OCI-LY1 (cell line): ENCODE measurements around the gene RBKS.

Source experiments
- EZH2 ChIP-seq: fragments of 200-600 bp; sonication (generic), shearing (Covaris generic); IDR thresholded peaks from 2 replicates; pipeline ENCODE4 v1.8.0; 2017; ENCODE audit warnings: borderline replicate concordance, mixed run types, mild to moderate bottlenecking, antibody characterized with exemption, low read length, moderate library complexity, mixed read lengths
- TF ChIP-seq, protein P1 (sequence below): fragments of 200-600 bp; sonication (generic), shearing (Covaris generic); IDR thresholded peaks from 2 replicates; pipeline ENCODE4 v1.5.1; 2017; ENCODE audit warnings: mild to moderate bottlenecking, antibody characterized with exemption, low read length, moderate library complexity, mixed read lengths

DNA sequence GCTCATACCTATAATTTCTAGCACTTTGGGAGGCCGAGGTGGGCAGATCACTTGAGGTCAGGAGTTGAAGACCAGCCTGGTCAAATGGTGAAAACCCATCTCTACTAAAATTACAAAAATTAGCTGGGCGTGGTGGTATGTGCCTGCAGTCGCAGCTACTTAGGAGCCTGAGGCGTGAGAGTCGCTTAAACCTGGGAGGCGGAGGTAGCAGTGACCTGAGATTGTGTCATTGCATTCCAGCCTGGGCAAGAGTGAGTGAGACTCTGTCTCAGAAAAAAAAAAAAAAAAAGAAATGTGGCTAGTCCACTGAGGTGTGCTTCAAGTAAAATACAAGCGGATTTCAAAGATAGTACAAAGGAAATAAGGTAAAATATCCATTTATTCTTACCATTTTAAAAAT lies 46.2 kb downstream of the RBKS start:
- TF ChIP-seq, protein P1, sequence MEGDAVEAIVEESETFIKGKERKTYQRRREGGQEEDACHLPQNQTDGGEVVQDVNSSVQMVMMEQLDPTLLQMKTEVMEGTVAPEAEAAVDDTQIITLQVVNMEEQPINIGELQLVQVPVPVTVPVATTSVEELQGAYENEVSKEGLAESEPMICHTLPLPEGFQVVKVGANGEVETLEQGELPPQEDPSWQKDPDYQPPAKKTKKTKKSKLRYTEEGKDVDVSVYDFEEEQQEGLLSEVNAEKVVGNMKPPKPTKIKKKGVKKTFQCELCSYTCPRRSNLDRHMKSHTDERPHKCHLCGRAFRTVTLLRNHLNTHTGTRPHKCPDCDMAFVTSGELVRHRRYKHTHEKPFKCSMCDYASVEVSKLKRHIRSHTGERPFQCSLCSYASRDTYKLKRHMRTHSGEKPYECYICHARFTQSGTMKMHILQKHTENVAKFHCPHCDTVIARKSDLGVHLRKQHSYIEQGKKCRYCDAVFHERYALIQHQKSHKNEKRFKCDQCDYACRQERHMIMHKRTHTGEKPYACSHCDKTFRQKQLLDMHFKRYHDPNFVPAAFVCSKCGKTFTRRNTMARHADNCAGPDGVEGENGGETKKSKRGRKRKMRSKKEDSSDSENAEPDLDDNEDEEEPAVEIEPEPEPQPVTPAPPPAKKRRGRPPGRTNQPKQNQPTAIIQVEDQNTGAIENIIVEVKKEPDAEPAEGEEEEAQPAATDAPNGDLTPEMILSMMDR = no peak
- no peak for TF ChIP-seq EZH2
